DOHH2 (cell line): ENCODE data around the gene RNF111.

ENCODE experiments used
- H3F3A ChIP-seq: fragments of 200-600 bp; sonication (generic), shearing (Covaris generic); 2 replicates; pipeline ENCODE4 v1.6.0; 2016; ENCODE audit warnings: antibody characterized with exemption, mild to moderate bottlenecking; ENCODE audit not compliant: control insufficient read depth, insufficient read depth
- H3K27ac ChIP-seq: fragments of 200-600 bp; sonication (generic); 2 replicates; pipeline ENCODE4 v1.5.1; 2014; ENCODE audit warnings: low read depth, mild to moderate bottlenecking, low read length, moderate library complexity
- H3K27me3 ChIP-seq: fragments of 200-600 bp; sonication (generic); 2 replicates; pipeline ENCODE4 v1.6.1; 2014; ENCODE audit warnings: mild to moderate bottlenecking, low read length, mixed read lengths; ENCODE audit not compliant: control insufficient read depth
- H3K36me3 ChIP-seq: fragments of 200-600 bp; sonication (generic); 2 replicates; pipeline ENCODE4 v1.6.1; 2014; ENCODE audit warnings: mild to moderate bottlenecking, low read length, moderate library complexity, mixed read lengths; ENCODE audit not compliant: control insufficient read depth
- H3K4me1 ChIP-seq: fragments of 200-600 bp; sonication (generic); 2 replicates; pipeline ENCODE4 v1.6.1; 2014; ENCODE audit warnings: mild to moderate bottlenecking, low read length, mixed read lengths; ENCODE audit not compliant: control insufficient read depth
- H3K4me2 ChIP-seq: fragments of 200-600 bp; sonication (generic); 2 replicates; pipeline ENCODE4 v1.6.0; 2014; ENCODE audit warnings: mild to moderate bottlenecking, low read length, moderate library complexity
- H3K4me3 ChIP-seq: fragments of 200-600 bp; sonication (generic); 2 replicates; pipeline ENCODE4 v1.5.1; 2014; ENCODE audit warnings: mild to moderate bottlenecking, low read length, mixed read lengths
- H3K79me2 ChIP-seq: fragments of 200-600 bp; sonication (generic); 2 replicates; pipeline ENCODE4 v1.6.1; 2014; ENCODE audit warnings: mild to moderate bottlenecking, low read length, mixed read lengths; ENCODE audit not compliant: control insufficient read depth
- H3K9me2 ChIP-seq: fragments of 200-600 bp; sonication (generic); replicated peaks from 2 replicates; pipeline ENCODE4 v1.6.1; 2014; ENCODE audit warnings: mild to moderate bottlenecking, low read length, mixed read lengths; ENCODE audit not compliant: control insufficient read depth
- H3K9me3 ChIP-seq: fragments of 200-600 bp; sonication (generic); 2 replicates; pipeline ENCODE4 v1.6.1; 2014; ENCODE audit warnings: antibody characterized with exemption, low read length, mixed read lengths; ENCODE audit not compliant: control insufficient read depth, insufficient read depth
- H4K20me1 ChIP-seq: fragments of 200-600 bp; sonication (generic); 2 replicates; pipeline ENCODE4 v1.6.0; 2014; ENCODE audit warnings: low read depth, mild to moderate bottlenecking, antibody characterized with exemption, low read length, moderate library complexity; ENCODE audit not compliant: control insufficient read depth, insufficient read depth
- EZH2phosphoT487 ChIP-seq: fragments of 200-600 bp; sonication (generic); IDR thresholded peaks from 2 replicates; pipeline ENCODE4 v1.6.1; 2017; ENCODE audit warnings: borderline replicate concordance, mild to moderate bottlenecking, antibody characterized with exemption, low read length, moderate library complexity, mixed read lengths
- TF ChIP-seq, protein P1 (sequence below): fragments of 200-600 bp; sonication (generic); IDR thresholded peaks from one replicate; pipeline ENCODE4 v1.5.1; 2014; ENCODE audit warnings: antibody characterized with exemption, mild to moderate bottlenecking, low read depth, low read length; ENCODE audit not compliant: poor library complexity, severe bottlenecking

The RNF111 gene

DNA sequence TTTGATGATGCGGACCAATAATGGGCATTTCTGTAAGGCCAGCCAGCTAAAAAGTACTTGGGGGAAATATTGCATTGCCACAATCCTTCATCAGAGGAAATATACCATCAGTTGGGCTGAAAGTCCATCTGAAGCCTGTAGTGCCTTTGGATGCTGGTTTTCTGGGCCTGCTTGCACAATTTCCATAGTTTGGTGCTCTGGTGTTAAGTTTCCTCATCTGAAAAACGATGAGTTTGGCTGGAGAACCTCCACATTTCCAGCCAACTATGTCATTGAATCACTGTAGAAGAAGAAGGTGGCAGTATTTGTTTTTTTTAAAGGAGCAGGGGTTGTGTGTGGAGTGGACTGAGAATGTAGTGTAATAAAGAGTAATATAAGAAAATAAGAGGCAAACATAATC is 127.6 kb downstream of the RNF111 start:
- no peak overlapping the region for H3K4me3 ChIP-seq
- H4K20me1 ChIP-seq, result no peaks in the 10 kb centered on the region
- TF ChIP-seq, protein P1, sequence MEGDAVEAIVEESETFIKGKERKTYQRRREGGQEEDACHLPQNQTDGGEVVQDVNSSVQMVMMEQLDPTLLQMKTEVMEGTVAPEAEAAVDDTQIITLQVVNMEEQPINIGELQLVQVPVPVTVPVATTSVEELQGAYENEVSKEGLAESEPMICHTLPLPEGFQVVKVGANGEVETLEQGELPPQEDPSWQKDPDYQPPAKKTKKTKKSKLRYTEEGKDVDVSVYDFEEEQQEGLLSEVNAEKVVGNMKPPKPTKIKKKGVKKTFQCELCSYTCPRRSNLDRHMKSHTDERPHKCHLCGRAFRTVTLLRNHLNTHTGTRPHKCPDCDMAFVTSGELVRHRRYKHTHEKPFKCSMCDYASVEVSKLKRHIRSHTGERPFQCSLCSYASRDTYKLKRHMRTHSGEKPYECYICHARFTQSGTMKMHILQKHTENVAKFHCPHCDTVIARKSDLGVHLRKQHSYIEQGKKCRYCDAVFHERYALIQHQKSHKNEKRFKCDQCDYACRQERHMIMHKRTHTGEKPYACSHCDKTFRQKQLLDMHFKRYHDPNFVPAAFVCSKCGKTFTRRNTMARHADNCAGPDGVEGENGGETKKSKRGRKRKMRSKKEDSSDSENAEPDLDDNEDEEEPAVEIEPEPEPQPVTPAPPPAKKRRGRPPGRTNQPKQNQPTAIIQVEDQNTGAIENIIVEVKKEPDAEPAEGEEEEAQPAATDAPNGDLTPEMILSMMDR, result no peak
- no peak for TF ChIP-seq EZH2phosphoT487
- no peaks in the 10 kb centered on the region for H3K27me3 ChIP-seq
- peaks cover 26% of the 10 kb centered on the region for H3K79me2 ChIP-seq
- H3K9me3 ChIP-seq, result no peaks in the 10 kb centered on the region
- no peak overlapping the region for H3K4me2 ChIP-seq
- no peaks in the 10 kb centered on the region for H3K9me2 ChIP-seq
- no peak overlapping the region for H3K27ac ChIP-seq
- H3F3A ChIP-seq, result 0 out of 2 replicates have a peak, but pooled peaks cover 2% of the 10 kb centered on the region
- H3K4me1 ChIP-seq, result no peaks in the 10 kb centered on the region
- H3K36me3 ChIP-seq, result peaks cover 92% of the 10 kb centered on the region

DNA sequence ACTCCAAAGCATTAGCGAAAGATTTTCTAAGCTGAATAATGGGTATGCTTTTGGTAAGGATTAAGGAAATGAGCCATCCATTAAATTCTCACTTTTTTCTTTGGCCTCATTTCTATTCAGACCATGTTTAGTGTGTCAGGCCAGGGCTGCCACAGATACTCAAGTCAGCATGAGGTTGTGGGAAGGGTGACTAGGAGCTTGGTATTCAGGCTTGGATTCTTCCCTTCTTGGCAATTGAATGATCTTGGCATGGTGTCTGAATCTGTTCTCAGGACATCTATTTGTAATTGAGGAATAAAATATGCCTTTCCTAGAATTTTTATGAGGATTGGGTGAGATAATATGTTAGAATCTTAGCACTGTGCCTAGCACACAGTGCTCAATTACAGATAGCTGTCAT is 128.7 kb downstream of the RNF111 start:
- peaks cover 17% of the 10 kb centered on the region for H3K79me2 ChIP-seq
- H3K4me1 ChIP-seq, result no peaks in the 10 kb centered on the region
- H3K4me2 ChIP-seq, result no peak overlapping the region
- H3K36me3 ChIP-seq, result peaks cover 92% of the 10 kb centered on the region
- H3K9me2 ChIP-seq, result no peaks in the 10 kb centered on the region
- no peaks in the 10 kb centered on the region for H3K27me3 ChIP-seq
- no peak for TF ChIP-seq EZH2phosphoT487
- TF ChIP-seq, protein P1, result no peak
- peaks cover 4% of the 10 kb centered on the region; the same call in 1 of the 2 replicates for H4K20me1 ChIP-seq
- no peak overlapping the region for H3K4me3 ChIP-seq
- no peaks in the 10 kb centered on the region for H3K9me3 ChIP-seq
- H3K27ac ChIP-seq, result no peak overlapping the region
- 0 out of 2 replicates have a peak, but pooled peaks cover 5% of the 10 kb centered on the region for H3F3A ChIP-seq

DNA sequence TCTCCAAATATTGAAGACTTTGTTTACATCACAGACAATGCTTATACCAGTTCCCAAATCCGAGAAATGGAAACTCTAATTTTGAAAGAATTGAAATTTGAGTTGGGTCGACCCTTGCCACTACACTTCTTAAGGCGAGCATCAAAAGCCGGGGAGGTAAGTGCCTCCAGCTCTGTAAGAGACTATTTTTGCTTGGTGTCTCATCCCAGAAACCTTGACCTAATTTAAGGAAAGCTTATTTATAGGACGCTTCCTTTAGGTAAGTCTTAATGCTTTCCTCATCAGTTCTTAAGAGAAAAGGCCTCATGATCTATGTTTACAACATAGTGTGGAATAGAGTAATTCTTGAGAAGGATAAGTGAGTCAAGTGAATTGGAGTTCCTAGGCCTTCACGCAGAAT is 129.3 kb downstream of the RNF111 start:
- H3F3A ChIP-seq, result 0 out of 2 replicates have a peak, but pooled peaks cover 5% of the 10 kb centered on the region
- no peaks in the 10 kb centered on the region for H3K27me3 ChIP-seq
- H3K4me3 ChIP-seq, result no peak overlapping the region
- H3K9me2 ChIP-seq, result no peaks in the 10 kb centered on the region
- H3K9me3 ChIP-seq, result no peaks in the 10 kb centered on the region
- no peaks in the 10 kb centered on the region for H3K4me1 ChIP-seq
- no peak for TF ChIP-seq EZH2phosphoT487
- TF ChIP-seq, protein P1, result no peak
- peaks cover 4% of the 10 kb centered on the region; the same call in 1 of the 2 replicates for H4K20me1 ChIP-seq
- H3K4me2 ChIP-seq, result no peak overlapping the region
- peaks cover 89% of the 10 kb centered on the region for H3K36me3 ChIP-seq
- H3K27ac ChIP-seq, result no peak overlapping the region
- peaks cover 10% of the 10 kb centered on the region for H3K79me2 ChIP-seq

DNA sequence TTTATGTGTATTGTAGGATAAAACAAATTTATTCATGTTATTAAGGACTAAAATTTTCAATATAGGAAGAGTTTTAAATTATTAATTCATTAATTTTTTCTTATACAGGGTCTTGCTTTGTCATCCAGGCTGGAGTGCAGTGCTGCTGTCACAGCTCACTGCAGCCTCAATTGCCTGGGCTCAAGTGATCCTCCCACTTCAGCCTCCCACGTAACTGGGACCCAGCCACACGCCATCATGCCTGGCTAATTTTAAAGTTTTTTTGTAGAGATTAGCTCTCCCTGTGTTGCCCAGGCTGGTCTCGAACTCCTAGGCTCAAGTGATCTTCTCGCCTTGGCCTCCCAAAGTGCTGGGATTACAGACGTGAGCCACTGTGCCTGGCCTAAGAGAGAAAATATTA is 132.2 kb downstream of the RNF111 start:
- no peaks in the 10 kb centered on the region for H3K4me1 ChIP-seq
- peaks cover 4% of the 10 kb centered on the region; the same call in 1 of the 2 replicates for H4K20me1 ChIP-seq
- no peak overlapping the region for H3K4me3 ChIP-seq
- H3K36me3 ChIP-seq, result peaks cover 92% of the 10 kb centered on the region
- H3F3A ChIP-seq, result 0 out of 2 replicates have a peak, but pooled peaks cover 5% of the 10 kb centered on the region
- H3K9me3 ChIP-seq, result no peaks in the 10 kb centered on the region
- H3K27ac ChIP-seq, result no peak overlapping the region
- TF ChIP-seq, protein P1, result no peak
- no peak for TF ChIP-seq EZH2phosphoT487
- H3K79me2 ChIP-seq, result peaks cover 6% of the 10 kb centered on the region
- H3K27me3 ChIP-seq, result no peaks in the 10 kb centered on the region
- no peak overlapping the region for H3K4me2 ChIP-seq
- no peaks in the 10 kb centered on the region for H3K9me2 ChIP-seq
